ENCODE data around the gene TRMU.

The TRMU gene

GRCh38 chr22:46337870-46338269, 2.4 kb downstream of the TRMU start:
- no peak for TF ChIP-seq CTCF (IDR thresholded peaks at IDR 0.05)
- DNase-seq (ENCODE audit: low spot score), result no peak

GRCh38 chr22:46338636-46339035, 3.1 kb downstream of the TRMU start:
- no peak overlapping the region for H3K4me3 ChIP-seq
- no peak for DNase-seq (ENCODE audit: low spot score)
- no peak overlapping the region for H3K27ac ChIP-seq
- TF ChIP-seq CTCF (IDR thresholded peaks at IDR 0.05), result no peak

More at GRCh38 chr22:46337870-46338269, 2.4 kb downstream of the TRMU start:
- no peak overlapping the region for H3K4me3 ChIP-seq
- H3K27ac ChIP-seq, result no peak overlapping the region

GRCh38 chr22:46339956-46340355, 4.4 kb downstream of the TRMU start:
- no peak overlapping the region for H3K27ac ChIP-seq
- no peak for TF ChIP-seq CTCF (IDR thresholded peaks at IDR 0.05)
- H3K4me3 ChIP-seq, result no peak overlapping the region
- DNase-seq (ENCODE audit: low spot score), result no peak

GRCh38 chr22:46340676-46341075, 5.2 kb downstream of the TRMU start:
- no peak for TF ChIP-seq CTCF (IDR thresholded peaks at IDR 0.05)
- Histone ChIP-seq H3K27ac (no peak overlapping the region), H3K4me3 (no peak overlapping the region)
- no peak for DNase-seq (ENCODE audit: low spot score)

GRCh38 chr22:46346680-46347405, 11.3 kb downstream of the TRMU start:
- Histone ChIP-seq H3K4me3 (no peak overlapping the region), H3K27ac (no peak overlapping the region)
- no peak for DNase-seq (ENCODE audit: low spot score)
- TF ChIP-seq CTCF (IDR thresholded peaks at IDR 0.05), result no peak

- no peak overlapping the region for H3K4me3 ChIP-seq
Observed at GRCh38 chr22:46347646-46348045, 12.1 kb downstream of the TRMU start.

More at GRCh38 chr22:46347646-46348045, 12.1 kb downstream of the TRMU start:
- H3K27ac ChIP-seq, result no peak overlapping the region
- DNase-seq (ENCODE audit: low spot score), result no peak
- no peak for TF ChIP-seq CTCF (IDR thresholded peaks at IDR 0.05)
